Large intestine (tissue), 3 donors: ENCODE measurements around the gene DHX35. TPM values are rescaled to one million over a fixed set of nuclear protein-coding genes. Genes with fewer than 3 reads are reported as not detected.

Experiments used
- DNase-seq, 2 donors: peaks; one replicate each; pipeline versions ENCODE4 v3.0.0 to v3.0.0-alpha.2; 2013
- H3K27ac ChIP-seq: one replicate; pipeline ENCODE4 v1.5.1; 2013; ENCODE audit warnings: low read length
- H3K27me3 ChIP-seq: 2 replicates; pipeline ENCODE4 v1.6.1; 2013; ENCODE audit warnings: low read length; ENCODE audit not compliant: control insufficient read depth, insufficient read depth
- H3K36me3 ChIP-seq: 2 replicates; pipeline ENCODE4 v1.6.1; 2013; ENCODE audit warnings: low read length; ENCODE audit not compliant: control insufficient read depth, insufficient read depth
- H3K4me1 ChIP-seq: one replicate; pipeline ENCODE4 v1.6.1; 2013; ENCODE audit warnings: low read length; ENCODE audit not compliant: control insufficient read depth, insufficient read depth
- H3K4me3 ChIP-seq: one replicate; pipeline ENCODE4 v1.5.1; 2013; ENCODE audit warnings: low read length
- H3K9me3 ChIP-seq: one replicate; pipeline ENCODE4 v1.6.1; 2013; ENCODE audit warnings: mild to moderate bottlenecking, low read depth, low read length, moderate library complexity; ENCODE audit not compliant: control insufficient read depth
- WGBS: methylation state at CpG from one replicate; pipeline ENCODE4 v1.1.5; 2013; ENCODE audit warnings: low lambda C conversion rate; ENCODE audit not compliant: insufficient coverage; 5-methylcytosine and 5-hydroxymethylcytosine counted together
- polyA plus RNA-seq: library from polyadenylated mRNA; unstranded; fragments of 120-200 nt; gene quantifications from one replicate; pipeline ENCODE4 v1.2.1, GENCODE V29; 2013

DHX35 gene
- polyA plus RNA-seq, 1 donor = 11.6 TPM

- H3K27ac ChIP-seq = no peak overlapping the region
- no CpG with 5 or more reads among the region's 6 CpGs for WGBS
- no peak overlapping the region for H3K4me3 ChIP-seq
- no peaks in the 10 kb centered on the region for H3K27me3 ChIP-seq
- H3K4me1 ChIP-seq = no peaks in the 10 kb centered on the region
- no peaks in the 10 kb centered on the region for H3K9me3 ChIP-seq
- peaks cover 68% of the 10 kb centered on the region for H3K36me3 ChIP-seq
- no peak for DNase-seq
These were observed 76.4 kb downstream of the DHX35 start for GRCh38 chr20:39038495-39038894.

GRCh38 chr20:39039261-39039660, 77.1 kb downstream of the DHX35 start:
- Histone ChIP-seq H3K27me3 (no peaks in the 10 kb centered on the region), H3K36me3 (peaks cover 62% of the 10 kb centered on the region), H3K4me3 (no peak overlapping the region), H3K27ac (no peak overlapping the region), H3K9me3 (no peaks in the 10 kb centered on the region), H3K4me1 (no peaks in the 10 kb centered on the region)
- 100% methylated on average over 1 of the region's 3 CpGs for WGBS
- no peak for DNase-seq

GRCh38 chr20:39040116-39040515, 78.0 kb downstream of the DHX35 start:
- no peak for DNase-seq
- peaks cover 58% of the 10 kb centered on the region for H3K36me3 ChIP-seq
- H3K4me1 ChIP-seq = no peaks in the 10 kb centered on the region
- no peak overlapping the region for H3K4me3 ChIP-seq
- no peaks in the 10 kb centered on the region for H3K9me3 ChIP-seq
- no peaks in the 10 kb centered on the region for H3K27me3 ChIP-seq
- WGBS = no CpG with 5 or more reads among the region's 6 CpGs
- H3K27ac ChIP-seq = no peak overlapping the region

GRCh38 chr20:39041067-39041466, 78.9 kb downstream of the DHX35 start:
- H3K4me3 ChIP-seq = no peak overlapping the region
- no peaks in the 10 kb centered on the region for H3K4me1 ChIP-seq
- no peak for DNase-seq
- no peak overlapping the region for H3K27ac ChIP-seq
- H3K9me3 ChIP-seq = no peaks in the 10 kb centered on the region
- no CpG with 5 or more reads among the region's 7 CpGs for WGBS
- H3K36me3 ChIP-seq = peaks cover 48% of the 10 kb centered on the region
- H3K27me3 ChIP-seq = no peaks in the 10 kb centered on the region

- H3K9me3 ChIP-seq = no peaks in the 10 kb centered on the region
- no peaks in the 10 kb centered on the region for H3K27me3 ChIP-seq
- H3K27ac ChIP-seq = no peak overlapping the region
- peaks cover 39% of the 10 kb centered on the region for H3K36me3 ChIP-seq
- no peak for DNase-seq
- no CpG with 5 or more reads among the region's 15 CpGs for WGBS
- no peak overlapping the region for H3K4me3 ChIP-seq
- H3K4me1 ChIP-seq = no peaks in the 10 kb centered on the region
These were observed 80.4 kb downstream of the DHX35 start for GRCh38 chr20:39042279-39043150.

- WGBS = no CpG with 5 or more reads among the region's 6 CpGs
- no peaks in the 10 kb centered on the region for H3K27me3 ChIP-seq
These were observed 82.4 kb downstream of the DHX35 start for GRCh38 chr20:39044501-39044900.

GRCh38 chr20:39045676-39046075, 83.5 kb downstream of the DHX35 start:
- Histone ChIP-seq H3K36me3 (peaks cover 12% of the 10 kb centered on the region), H3K4me1 (peaks cover 2% of the 10 kb centered on the region)
- WGBS = no CpG with 5 or more reads among the region's 8 CpGs

More at GRCh38 chr20:39044501-39044900, 82.4 kb downstream of the DHX35 start:
- no peak overlapping the region for H3K4me3 ChIP-seq
- no peaks in the 10 kb centered on the region for H3K9me3 ChIP-seq
- no peak for DNase-seq
- H3K4me1 ChIP-seq = peaks cover under 1% of the 10 kb centered on the region
- H3K27ac ChIP-seq = no peak overlapping the region
- peaks cover 23% of the 10 kb centered on the region for H3K36me3 ChIP-seq

GRCh38 chr20:39047417-39047985, 85.4 kb downstream of the DHX35 start:
- Histone ChIP-seq H3K27me3 (peaks cover 12% of the 10 kb centered on the region), H3K36me3 (peaks cover 8% of the 10 kb centered on the region), H3K4me3 (no peak overlapping the region), H3K4me1 (peaks cover 2% of the 10 kb centered on the region), H3K9me3 (no peaks in the 10 kb centered on the region), H3K27ac (no peak overlapping the region)
- no CpG with 5 or more reads among the region's 10 CpGs for WGBS
- DNase-seq = no peak

More at GRCh38 chr20:39045676-39046075, 83.5 kb downstream of the DHX35 start:
- H3K27ac ChIP-seq = no peak overlapping the region
- peaks cover 5% of the 10 kb centered on the region for H3K27me3 ChIP-seq
- no peak for DNase-seq
- no peak overlapping the region for H3K4me3 ChIP-seq
- H3K9me3 ChIP-seq = no peaks in the 10 kb centered on the region

- Histone ChIP-seq H3K9me3 (no peaks in the 10 kb centered on the region), H3K4me1 (peaks cover 2% of the 10 kb centered on the region), H3K27me3 (peaks cover 12% of the 10 kb centered on the region), H3K27ac (no peak overlapping the region), H3K4me3 (no peak overlapping the region), H3K36me3 (peaks cover 1% of the 10 kb centered on the region)
- no CpG with 5 or more reads among the region's 4 CpGs for WGBS
- DNase-seq = peak; percentile 57 to 64
These were observed 86.0 kb downstream of the DHX35 start for GRCh38 chr20:39048000-39048696.

- Histone ChIP-seq H3K36me3 (no peaks in the 10 kb centered on the region), H3K27ac (no peak overlapping the region), H3K4me1 (peaks cover 2% of the 10 kb centered on the region), H3K4me3 (no peak overlapping the region), H3K9me3 (no peaks in the 10 kb centered on the region), H3K27me3 (peaks cover 13% of the 10 kb centered on the region)
- WGBS = no CpG with 5 or more reads among the region's 2 CpGs
- DNase-seq = no peak
These were observed 87.0 kb downstream of the DHX35 start for GRCh38 chr20:39049148-39049547.
